Chondrocyte (in vitro differentiated cells): ENCODE measurements around the gene ERC1. TPM values are rescaled to one million over a fixed set of nuclear protein-coding genes. Genes with fewer than 3 reads are reported as not detected.
A peak's percentile ranks its signal among the peaks of the same experiment; 100 is the strongest.

Source experiments
- DNase-seq: peaks from one replicate; pipeline ENCODE4 v3.0.0; 2021; ENCODE audit warnings: mixed read lengths, low spot score
- H3K27ac Mint-ChIP-seq: one replicate; pipeline ENCODE4 v1.8.0; 2021; ENCODE audit warnings: mild to moderate bottlenecking, moderate library complexity, mixed read lengths; ENCODE audit not compliant: unreplicated experiment
- H3K27me3 Mint-ChIP-seq: 2 replicates; pipeline ENCODE4 v1.8.0; 2021; ENCODE audit warnings: low read depth, mixed read lengths
- H3K36me3 Mint-ChIP-seq: 2 replicates; pipeline ENCODE4 v1.8.0; 2021; ENCODE audit warnings: low read depth, mixed read lengths
- H3K4me1 Mint-ChIP-seq: 2 replicates; pipeline ENCODE4 v1.8.0; 2021; ENCODE audit warnings: low read depth, mild to moderate bottlenecking, mixed read lengths
- H3K4me3 Mint-ChIP-seq: one replicate; pipeline ENCODE4 v1.8.0; 2021; ENCODE audit warnings: mild to moderate bottlenecking, moderate library complexity, mixed read lengths; ENCODE audit not compliant: unreplicated experiment
- H3K9me3 Mint-ChIP-seq: 2 replicates; pipeline ENCODE4 v1.8.0; 2021; ENCODE audit warnings: low read depth, mixed read lengths
- total RNA-seq: library from RNA; stranded (reverse); gene quantifications from 3 replicates; pipeline ENCODE4 v1.2.1, GENCODE V29; 2021
- TF ChIP-seq, protein P1 (sequence below): fragments of 200-600 bp; sonication (generic); IDR thresholded peaks from 2 replicates; pipeline ENCODE4 v1.5.0; 2021; ENCODE audit warnings: antibody characterized with exemption, mild to moderate bottlenecking, moderate library complexity

The ERC1 gene
- total RNA-seq, 1 donor from 2014 or later = 79.3 TPM

- Mint-ChIP-seq H3K4me1 (peaks cover 26% of the 10 kb centered on the region), H3K27ac (peak overlapping the region; percentile 37), H3K27me3 (no peaks in the 10 kb centered on the region), H3K36me3 (peaks cover 5% of the 10 kb centered on the region), H3K4me3 (no peak overlapping the region), H3K9me3 (no peaks in the 10 kb centered on the region)
- no peak for DNase-seq
- TF ChIP-seq, protein P1, sequence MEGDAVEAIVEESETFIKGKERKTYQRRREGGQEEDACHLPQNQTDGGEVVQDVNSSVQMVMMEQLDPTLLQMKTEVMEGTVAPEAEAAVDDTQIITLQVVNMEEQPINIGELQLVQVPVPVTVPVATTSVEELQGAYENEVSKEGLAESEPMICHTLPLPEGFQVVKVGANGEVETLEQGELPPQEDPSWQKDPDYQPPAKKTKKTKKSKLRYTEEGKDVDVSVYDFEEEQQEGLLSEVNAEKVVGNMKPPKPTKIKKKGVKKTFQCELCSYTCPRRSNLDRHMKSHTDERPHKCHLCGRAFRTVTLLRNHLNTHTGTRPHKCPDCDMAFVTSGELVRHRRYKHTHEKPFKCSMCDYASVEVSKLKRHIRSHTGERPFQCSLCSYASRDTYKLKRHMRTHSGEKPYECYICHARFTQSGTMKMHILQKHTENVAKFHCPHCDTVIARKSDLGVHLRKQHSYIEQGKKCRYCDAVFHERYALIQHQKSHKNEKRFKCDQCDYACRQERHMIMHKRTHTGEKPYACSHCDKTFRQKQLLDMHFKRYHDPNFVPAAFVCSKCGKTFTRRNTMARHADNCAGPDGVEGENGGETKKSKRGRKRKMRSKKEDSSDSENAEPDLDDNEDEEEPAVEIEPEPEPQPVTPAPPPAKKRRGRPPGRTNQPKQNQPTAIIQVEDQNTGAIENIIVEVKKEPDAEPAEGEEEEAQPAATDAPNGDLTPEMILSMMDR = no peak
These were observed 210.9 kb downstream of the ERC1 start for GRCh38 chr12:1201886-1202285.

DNA sequence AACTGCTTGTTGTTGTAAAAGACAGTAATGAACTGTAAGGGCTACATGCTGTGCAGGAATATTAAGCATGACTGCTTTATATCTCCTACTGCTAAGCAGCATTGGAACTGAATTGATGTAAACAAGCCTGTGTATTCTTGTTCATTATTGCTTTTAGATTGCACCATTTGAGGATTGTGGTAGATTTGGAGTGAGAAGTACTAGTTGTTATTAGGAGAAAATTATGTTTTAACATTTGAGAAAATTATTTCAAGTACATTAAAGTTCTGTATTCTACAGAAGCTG lies 212.7 kb downstream of the ERC1 start:
- no peak for DNase-seq
- H3K27ac Mint-ChIP-seq = no peak overlapping the region
- H3K9me3 Mint-ChIP-seq = no peaks in the 10 kb centered on the region
- TF ChIP-seq, protein P1 = no peak
- H3K4me3 Mint-ChIP-seq = no peak overlapping the region
- H3K4me1 Mint-ChIP-seq = peaks cover 27% of the 10 kb centered on the region
- no peaks in the 10 kb centered on the region for H3K36me3 Mint-ChIP-seq
- no peaks in the 10 kb centered on the region for H3K27me3 Mint-ChIP-seq

DNA sequence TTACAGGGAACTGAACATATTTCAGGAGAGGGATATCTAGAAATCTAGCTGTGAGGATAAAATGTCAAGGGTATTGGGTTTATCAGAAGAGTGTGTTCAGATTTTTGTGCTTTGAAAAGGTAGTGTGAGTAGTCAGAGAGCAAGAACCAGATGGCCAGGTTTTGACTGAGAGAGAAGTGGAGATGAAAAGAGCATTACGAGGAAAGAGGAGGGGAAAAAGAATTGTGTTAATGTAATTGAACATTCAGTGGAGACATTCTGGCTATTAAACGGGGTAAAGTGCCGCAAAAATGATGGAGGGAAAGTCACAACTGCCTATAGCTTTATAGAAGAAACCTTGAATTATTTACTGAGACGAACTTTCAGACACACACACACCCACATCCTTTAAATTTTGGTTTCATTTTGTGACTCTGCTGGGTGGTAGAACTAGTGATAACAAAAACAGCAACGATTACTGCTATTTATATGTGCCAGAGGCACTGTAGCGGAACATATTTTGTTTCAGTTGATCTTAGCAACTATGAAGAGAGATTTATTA lies 213.6 kb downstream of the ERC1 start:
- TF ChIP-seq, protein P1 = no peak
- H3K27me3 Mint-ChIP-seq = no peaks in the 10 kb centered on the region
- no peaks in the 10 kb centered on the region for H3K9me3 Mint-ChIP-seq
- peaks cover 2% of the 10 kb centered on the region for H3K36me3 Mint-ChIP-seq
- no peak overlapping the region for H3K27ac Mint-ChIP-seq
- no peak for DNase-seq
- no peak overlapping the region for H3K4me3 Mint-ChIP-seq
- H3K4me1 Mint-ChIP-seq = peaks cover 27% of the 10 kb centered on the region

DNA sequence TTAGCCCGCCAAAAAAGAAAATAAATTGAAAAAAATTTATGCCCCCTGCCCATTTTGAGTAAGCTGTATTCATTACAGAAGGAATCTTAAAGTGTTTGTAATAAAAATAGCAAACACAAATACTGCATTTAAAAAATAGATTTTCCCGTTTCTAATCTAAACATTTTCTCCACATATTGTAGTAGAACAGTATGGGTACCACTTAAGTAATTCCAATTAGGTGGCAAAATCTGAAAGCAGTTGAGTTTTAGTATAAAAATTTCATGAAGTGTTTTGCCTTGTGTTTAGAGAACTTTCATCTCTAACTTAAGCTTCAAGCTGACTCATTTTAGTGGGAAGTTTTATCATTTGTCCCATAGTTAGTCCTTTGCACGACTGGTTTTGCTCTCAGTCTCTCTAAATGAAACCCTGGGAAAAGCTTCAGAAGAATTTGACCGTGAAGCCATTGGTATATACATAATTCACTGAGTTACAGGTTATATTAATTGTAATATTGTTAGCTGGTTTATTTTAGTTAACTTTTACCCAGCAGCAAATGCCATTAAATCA lies 214.6 kb downstream of the ERC1 start:
- no peak for DNase-seq
- peaks cover 25% of the 10 kb centered on the region for H3K4me1 Mint-ChIP-seq
- no peak overlapping the region for H3K4me3 Mint-ChIP-seq
- peak overlapping the region; percentile 60 for H3K27ac Mint-ChIP-seq
- peaks cover 2% of the 10 kb centered on the region for H3K36me3 Mint-ChIP-seq
- no peaks in the 10 kb centered on the region for H3K9me3 Mint-ChIP-seq
- TF ChIP-seq, protein P1 = no peak
- H3K27me3 Mint-ChIP-seq = no peaks in the 10 kb centered on the region

DNA sequence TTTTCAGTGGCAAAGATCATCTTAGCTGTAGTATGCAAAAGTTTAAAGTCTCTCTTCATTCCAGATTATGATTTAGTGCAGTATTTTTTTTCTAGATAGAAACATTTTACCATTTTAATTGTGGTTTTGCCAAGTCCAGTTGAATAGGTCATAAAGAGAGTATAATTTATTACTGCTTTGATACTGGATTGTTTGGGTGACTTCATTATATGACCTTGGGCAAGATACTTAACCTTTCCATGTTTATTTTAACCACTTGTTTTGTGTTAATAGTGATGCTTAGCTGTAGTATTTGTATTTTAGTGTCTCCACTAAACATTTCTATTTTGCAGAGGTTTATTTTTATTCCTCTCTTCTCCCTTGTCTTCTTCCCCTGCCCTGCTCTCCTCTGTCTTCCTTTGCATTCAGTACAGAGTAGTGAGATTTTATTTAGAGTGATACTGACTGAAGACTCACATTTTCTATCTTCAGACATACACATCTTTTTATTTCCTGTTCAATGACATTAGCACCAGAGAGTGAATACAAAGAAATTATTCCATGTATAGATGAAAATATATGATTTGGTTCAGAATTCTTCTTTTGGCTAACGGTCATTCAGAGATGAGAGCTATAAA lies 215.2 kb downstream of the ERC1 start:
- TF ChIP-seq, protein P1 = no peak
- H3K4me1 Mint-ChIP-seq = peaks cover 25% of the 10 kb centered on the region
- peaks cover 2% of the 10 kb centered on the region for H3K36me3 Mint-ChIP-seq
- no peak for DNase-seq
- H3K4me3 Mint-ChIP-seq = no peak overlapping the region
- no peaks in the 10 kb centered on the region for H3K9me3 Mint-ChIP-seq
- H3K27ac Mint-ChIP-seq = peak overlapping the region; percentile 60
- no peaks in the 10 kb centered on the region for H3K27me3 Mint-ChIP-seq
